ENCODE data around the gene ACCS.

DNA sequence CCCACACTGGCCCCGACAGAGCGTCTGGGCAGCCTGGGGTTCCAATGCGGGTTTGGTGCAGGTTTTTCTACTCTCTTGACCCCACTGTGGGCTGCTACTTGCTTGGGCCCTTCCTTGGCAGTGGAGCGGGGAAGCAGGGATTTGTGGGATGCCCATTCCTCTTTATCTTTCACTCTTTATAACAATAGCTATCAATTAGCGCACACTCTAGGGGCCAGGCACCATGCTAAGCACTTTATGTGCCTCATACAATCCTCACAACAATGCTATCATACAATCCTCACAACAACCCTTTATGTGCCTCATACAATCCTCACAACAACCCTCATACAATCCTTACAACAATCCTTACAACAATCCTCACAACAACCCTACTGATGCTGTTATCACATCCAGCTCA lies 12.7 kb downstream of the ACCS start:
- TF ChIP-seq, protein P1, sequence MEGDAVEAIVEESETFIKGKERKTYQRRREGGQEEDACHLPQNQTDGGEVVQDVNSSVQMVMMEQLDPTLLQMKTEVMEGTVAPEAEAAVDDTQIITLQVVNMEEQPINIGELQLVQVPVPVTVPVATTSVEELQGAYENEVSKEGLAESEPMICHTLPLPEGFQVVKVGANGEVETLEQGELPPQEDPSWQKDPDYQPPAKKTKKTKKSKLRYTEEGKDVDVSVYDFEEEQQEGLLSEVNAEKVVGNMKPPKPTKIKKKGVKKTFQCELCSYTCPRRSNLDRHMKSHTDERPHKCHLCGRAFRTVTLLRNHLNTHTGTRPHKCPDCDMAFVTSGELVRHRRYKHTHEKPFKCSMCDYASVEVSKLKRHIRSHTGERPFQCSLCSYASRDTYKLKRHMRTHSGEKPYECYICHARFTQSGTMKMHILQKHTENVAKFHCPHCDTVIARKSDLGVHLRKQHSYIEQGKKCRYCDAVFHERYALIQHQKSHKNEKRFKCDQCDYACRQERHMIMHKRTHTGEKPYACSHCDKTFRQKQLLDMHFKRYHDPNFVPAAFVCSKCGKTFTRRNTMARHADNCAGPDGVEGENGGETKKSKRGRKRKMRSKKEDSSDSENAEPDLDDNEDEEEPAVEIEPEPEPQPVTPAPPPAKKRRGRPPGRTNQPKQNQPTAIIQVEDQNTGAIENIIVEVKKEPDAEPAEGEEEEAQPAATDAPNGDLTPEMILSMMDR (IDR thresholded peaks at IDR 0.05; ENCODE audit: insufficient read depth, low read depth, low read length): no peak
- no peak for TF ChIP-seq EZH2 (IDR thresholded peaks at IDR 0.05; ENCODE audit: insufficient read depth, low read length)
